ENCODE data around the gene S100A13.

The S100A13 gene

DNA sequence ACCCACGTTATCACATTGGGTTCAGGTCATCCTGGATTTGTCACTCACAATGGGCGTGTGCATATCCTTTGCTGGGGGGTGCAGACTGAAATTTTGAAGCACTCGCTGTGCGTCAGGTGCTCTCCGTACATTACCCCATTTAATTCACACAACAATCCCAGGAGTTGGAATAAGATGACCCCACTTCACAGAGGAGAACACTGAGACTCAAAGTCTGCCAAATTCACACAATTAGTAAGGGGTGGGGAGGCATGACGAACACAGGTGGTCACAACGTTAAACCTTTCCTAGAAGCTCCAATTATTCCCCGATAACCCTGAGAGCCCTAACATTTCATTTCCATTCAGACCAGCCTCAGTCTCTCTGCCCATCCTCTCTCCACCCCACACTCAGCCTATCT lies 57.8 kb downstream of the S100A13 start:
- H3K79me2 ChIP-seq (ENCODE audit: insufficient read depth, low read length) = no peaks in the 10 kb centered on the region
- no peak overlapping the region for H3K27ac ChIP-seq (ENCODE audit: low read depth, low read length, poor library complexity, severe bottlenecking)
- no peaks in the 10 kb centered on the region for H3K9me2 ChIP-seq (ENCODE audit: low read depth, low read length)
- no peaks in the 10 kb centered on the region for H4K20me1 ChIP-seq (ENCODE audit: insufficient read depth, low read length)
- H3K4me3 ChIP-seq (ENCODE audit: low read depth, low read length, poor library complexity, severe bottlenecking) = no peak overlapping the region
- H3K9ac ChIP-seq (ENCODE audit: low read length) = no peak overlapping the region
- H3K9me3 ChIP-seq (ENCODE audit: low read length) = no peaks in the 10 kb centered on the region
- no peak overlapping the region for H3K4me2 ChIP-seq (ENCODE audit: low read length)
- H3F3A ChIP-seq (ENCODE audit: insufficient read depth, low read length) = no peaks in the 10 kb centered on the region
- TF ChIP-seq EZH2 (IDR thresholded peaks at IDR 0.05; ENCODE audit: borderline replicate concordance, low read length) (no peak), CTCF (IDR thresholded peaks at IDR 0.05; ENCODE audit: low read length) (no peak)
- H3K4me1 ChIP-seq (ENCODE audit: insufficient read depth, low read length, severe bottlenecking) = no peaks in the 10 kb centered on the region
- H3K36me3 ChIP-seq (ENCODE audit: insufficient read depth, low read length) = no peaks in the 10 kb centered on the region
- H2AFZ ChIP-seq (ENCODE audit: low read length) = no peak overlapping the region
- H3K27me3 ChIP-seq (ENCODE audit: insufficient read depth, low read length) = no peaks in the 10 kb centered on the region

Data from OCI-LY1 (cell line).